HUDEP-2 (cell line): ENCODE data around the gene COPB2.

Experiments
- DNase-seq, 76 experiments: peaks; one replicate each; lab custom pipeline; 2025; ENCODE audit not compliant: unreplicated experiment in 76 of 76; lab: John Stamatoyannopoulos, UW

COPB2 gene

GRCh38 chr3:139309880-139310279 is 79.6 kb downstream of the COPB2 start:
- DNase-seq = no peak

- DNase-seq = no peak
Observed at GRCh38 chr3:139309061-139309591, 80.3 kb downstream of the COPB2 start.

- no peak for DNase-seq
Observed at GRCh38 chr3:139308560-139308959, 80.9 kb downstream of the COPB2 start.

GRCh38 chr3:139307601-139308555 is 81.6 kb downstream of the COPB2 start:
- DNase-seq = no peak
